ENCODE data around the gene GLB1L2.

Gene GLB1L2

GRCh38 chr11:134355136-134355535 is 23.3 kb downstream of the GLB1L2 start:
- H3K9me3 ChIP-seq (ENCODE audit: control insufficient read depth, low read length): no peaks in the 10 kb centered on the region

DNA sequence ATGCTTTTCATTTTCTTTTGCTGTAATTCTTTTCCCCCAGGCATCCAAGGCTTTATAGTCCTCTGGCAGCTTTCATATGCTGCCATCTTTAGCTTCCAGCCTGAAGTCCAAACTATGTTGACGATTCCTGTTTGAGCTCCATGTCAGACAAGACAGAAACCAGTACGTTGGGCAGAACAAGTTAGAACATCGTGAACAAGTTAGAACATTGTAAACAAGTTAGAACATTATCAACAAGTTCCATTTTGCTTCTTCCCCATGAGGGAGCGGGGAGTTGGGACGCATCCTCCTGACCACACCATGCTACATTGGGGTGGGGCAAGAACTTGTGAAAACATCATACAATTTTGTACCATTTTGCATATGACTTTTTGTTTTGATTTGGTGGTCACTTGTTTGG is 23.9 kb downstream of the GLB1L2 start:
- no peaks in the 10 kb centered on the region for H3K9me3 ChIP-seq (ENCODE audit: control insufficient read depth, low read length)
- H3K4me1 ChIP-seq (ENCODE audit: control insufficient read depth, insufficient read depth, low read length): no peaks in the 10 kb centered on the region
- no peaks in the 10 kb centered on the region for H3K27me3 ChIP-seq (ENCODE audit: control insufficient read depth, insufficient read depth, low read length)

More at GRCh38 chr11:134355136-134355535, 23.3 kb downstream of the GLB1L2 start:
- H3K27me3 ChIP-seq (ENCODE audit: control insufficient read depth, insufficient read depth, low read length): no peaks in the 10 kb centered on the region
- H3K36me3 ChIP-seq (ENCODE audit: control insufficient read depth, insufficient read depth, low read length): no peaks in the 10 kb centered on the region
- no peaks in the 10 kb centered on the region for H3K4me1 ChIP-seq (ENCODE audit: control insufficient read depth, insufficient read depth, low read length)
- H3K4me3 ChIP-seq (ENCODE audit: low read length): no peak overlapping the region
- H3K9ac ChIP-seq (ENCODE audit: low read length): no peak overlapping the region

GRCh38 chr11:134356656-134357544 is 25.1 kb downstream of the GLB1L2 start:
- H3K4me3 ChIP-seq (ENCODE audit: low read length): no peak overlapping the region
- no peak overlapping the region for H3K9ac ChIP-seq (ENCODE audit: low read length)
- H3K27me3 ChIP-seq (ENCODE audit: control insufficient read depth, insufficient read depth, low read length): no peaks in the 10 kb centered on the region
- no peaks in the 10 kb centered on the region for H3K36me3 ChIP-seq (ENCODE audit: control insufficient read depth, insufficient read depth, low read length)
- no peaks in the 10 kb centered on the region for H3K4me1 ChIP-seq (ENCODE audit: control insufficient read depth, insufficient read depth, low read length)
- no peaks in the 10 kb centered on the region for H3K9me3 ChIP-seq (ENCODE audit: control insufficient read depth, low read length)

More for the DNA sequence above, 23.9 kb downstream of the GLB1L2 start:
- Histone ChIP-seq H3K4me3 (ENCODE audit: low read length) (no peak overlapping the region), H3K9ac (ENCODE audit: low read length) (no peak overlapping the region), H3K36me3 (ENCODE audit: control insufficient read depth, insufficient read depth, low read length) (no peaks in the 10 kb centered on the region)

- Histone ChIP-seq H3K36me3 (ENCODE audit: control insufficient read depth, insufficient read depth, low read length) (no peaks in the 10 kb centered on the region), H3K9me3 (ENCODE audit: control insufficient read depth, low read length) (no peaks in the 10 kb centered on the region), H3K4me1 (ENCODE audit: control insufficient read depth, insufficient read depth, low read length) (no peaks in the 10 kb centered on the region), H3K27me3 (ENCODE audit: control insufficient read depth, insufficient read depth, low read length) (no peaks in the 10 kb centered on the region), H3K4me3 (ENCODE audit: low read length) (no peak overlapping the region), H3K9ac (ENCODE audit: low read length) (no peak overlapping the region)
These were observed 25.7 kb downstream of the GLB1L2 start for GRCh38 chr11:134357545-134357839.

- Histone ChIP-seq H3K36me3 (ENCODE audit: control insufficient read depth, insufficient read depth, low read length) (no peaks in the 10 kb centered on the region), H3K9me3 (ENCODE audit: control insufficient read depth, low read length) (no peaks in the 10 kb centered on the region), H3K4me3 (ENCODE audit: low read length) (no peak overlapping the region), H3K27me3 (ENCODE audit: control insufficient read depth, insufficient read depth, low read length) (no peaks in the 10 kb centered on the region), H3K4me1 (ENCODE audit: control insufficient read depth, insufficient read depth, low read length) (no peaks in the 10 kb centered on the region), H3K9ac (ENCODE audit: low read length) (no peak overlapping the region)
These were observed 26.5 kb downstream of the GLB1L2 start for GRCh38 chr11:134358165-134358855.

DNA sequence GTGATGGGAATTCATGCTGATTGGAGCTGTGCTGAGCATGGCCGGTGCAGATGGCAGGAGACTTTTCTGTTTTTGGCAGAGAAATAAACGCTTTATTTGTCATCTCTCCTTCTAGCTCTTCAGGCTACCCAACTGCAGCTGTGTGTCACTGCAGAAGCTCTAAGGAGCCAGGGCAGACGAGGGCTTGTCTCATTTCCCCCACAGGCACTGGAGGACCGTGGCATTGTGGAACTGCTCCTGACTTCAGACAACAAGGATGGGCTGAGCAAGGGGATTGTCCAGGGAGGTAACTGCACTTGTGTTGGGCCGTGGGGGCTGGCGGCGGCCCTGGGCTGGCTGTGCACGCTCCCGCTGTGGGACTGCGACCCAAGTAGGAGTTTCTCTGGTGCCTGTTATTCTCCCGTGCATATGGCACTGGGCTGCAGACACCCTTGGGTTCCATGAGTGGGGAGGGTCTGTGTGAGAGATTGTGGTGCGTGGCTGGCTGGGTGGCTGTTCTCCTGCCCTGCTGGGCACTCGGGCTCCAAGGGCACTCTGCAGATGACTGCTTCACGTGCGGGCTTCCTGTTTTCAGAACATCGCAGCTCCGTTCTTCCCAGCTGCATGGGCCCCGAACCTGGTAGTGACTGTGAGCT is 27.2 kb downstream of the GLB1L2 start:
- Histone ChIP-seq H3K36me3 (ENCODE audit: control insufficient read depth, insufficient read depth, low read length) (no peaks in the 10 kb centered on the region), H3K9ac (ENCODE audit: low read length) (no peak overlapping the region), H3K4me3 (ENCODE audit: low read length) (no peak overlapping the region), H3K4me1 (ENCODE audit: control insufficient read depth, insufficient read depth, low read length) (no peaks in the 10 kb centered on the region), H3K9me3 (ENCODE audit: control insufficient read depth, low read length) (no peaks in the 10 kb centered on the region), H3K27me3 (ENCODE audit: control insufficient read depth, insufficient read depth, low read length) (no peaks in the 10 kb centered on the region)

- H3K27me3 ChIP-seq (ENCODE audit: control insufficient read depth, insufficient read depth, low read length): no peaks in the 10 kb centered on the region
- no peaks in the 10 kb centered on the region for H3K36me3 ChIP-seq (ENCODE audit: control insufficient read depth, insufficient read depth, low read length)
- H3K9ac ChIP-seq (ENCODE audit: low read length): no peak overlapping the region
- no peaks in the 10 kb centered on the region for H3K9me3 ChIP-seq (ENCODE audit: control insufficient read depth, low read length)
- no peaks in the 10 kb centered on the region for H3K4me1 ChIP-seq (ENCODE audit: control insufficient read depth, insufficient read depth, low read length)
- H3K4me3 ChIP-seq (ENCODE audit: low read length): no peak overlapping the region
These were observed 27.9 kb downstream of the GLB1L2 start for GRCh38 chr11:134359646-134360045.

DNA sequence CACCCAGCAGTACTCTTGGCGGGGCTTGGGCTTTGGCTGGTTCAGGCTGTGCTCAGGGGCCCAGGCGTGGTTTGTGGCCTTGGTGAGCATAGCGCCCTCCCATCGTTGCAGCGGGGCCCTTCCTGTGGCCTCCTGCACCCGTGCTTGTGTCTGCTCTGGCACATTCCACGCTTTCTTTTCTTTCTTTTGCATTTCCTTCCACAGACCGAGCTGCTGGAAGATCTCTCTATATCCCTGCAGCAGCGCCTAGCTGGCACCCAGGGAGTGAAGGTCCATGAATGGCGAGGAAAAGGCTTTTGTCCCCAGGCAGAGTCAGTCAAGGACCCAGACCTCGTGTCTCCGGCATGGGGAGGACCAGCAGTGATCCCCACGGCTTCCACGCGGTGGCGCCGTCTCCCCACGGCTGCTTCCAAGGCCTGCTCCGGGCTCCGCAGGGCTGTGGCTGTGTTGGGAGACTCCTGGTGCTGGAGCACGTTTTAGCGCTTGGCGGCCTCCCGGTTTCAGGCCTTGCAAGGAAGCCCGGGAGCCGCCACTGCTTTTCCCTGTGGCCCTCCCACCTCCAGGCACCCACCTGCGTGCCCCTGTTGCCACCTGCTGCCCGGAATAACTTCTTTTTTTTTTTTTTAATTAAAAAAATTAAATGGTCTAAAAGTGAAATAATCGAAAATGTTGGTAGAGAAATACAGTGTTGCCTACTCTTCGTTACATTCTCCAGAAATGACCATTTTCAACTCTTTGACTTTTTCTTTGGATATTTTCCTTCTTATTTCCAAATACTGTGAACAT is 28.5 kb downstream of the GLB1L2 start:
- no peaks in the 10 kb centered on the region for H3K36me3 ChIP-seq (ENCODE audit: control insufficient read depth, insufficient read depth, low read length)
- no peak overlapping the region for H3K9ac ChIP-seq (ENCODE audit: low read length)
- no peaks in the 10 kb centered on the region for H3K27me3 ChIP-seq (ENCODE audit: control insufficient read depth, insufficient read depth, low read length)
- no peaks in the 10 kb centered on the region for H3K4me1 ChIP-seq (ENCODE audit: control insufficient read depth, insufficient read depth, low read length)
- no peaks in the 10 kb centered on the region for H3K9me3 ChIP-seq (ENCODE audit: control insufficient read depth, low read length)
- no peak overlapping the region for H3K4me3 ChIP-seq (ENCODE audit: low read length)

GRCh38 chr11:134361661-134362060 is 29.9 kb downstream of the GLB1L2 start:
- Histone ChIP-seq H3K4me3 (ENCODE audit: low read length) (no peak overlapping the region), H3K9me3 (ENCODE audit: control insufficient read depth, low read length) (no peaks in the 10 kb centered on the region), H3K9ac (ENCODE audit: low read length) (no peak overlapping the region), H3K36me3 (ENCODE audit: control insufficient read depth, insufficient read depth, low read length) (no peaks in the 10 kb centered on the region), H3K27me3 (ENCODE audit: control insufficient read depth, insufficient read depth, low read length) (no peaks in the 10 kb centered on the region), H3K4me1 (ENCODE audit: control insufficient read depth, insufficient read depth, low read length) (no peaks in the 10 kb centered on the region)

DNA sequence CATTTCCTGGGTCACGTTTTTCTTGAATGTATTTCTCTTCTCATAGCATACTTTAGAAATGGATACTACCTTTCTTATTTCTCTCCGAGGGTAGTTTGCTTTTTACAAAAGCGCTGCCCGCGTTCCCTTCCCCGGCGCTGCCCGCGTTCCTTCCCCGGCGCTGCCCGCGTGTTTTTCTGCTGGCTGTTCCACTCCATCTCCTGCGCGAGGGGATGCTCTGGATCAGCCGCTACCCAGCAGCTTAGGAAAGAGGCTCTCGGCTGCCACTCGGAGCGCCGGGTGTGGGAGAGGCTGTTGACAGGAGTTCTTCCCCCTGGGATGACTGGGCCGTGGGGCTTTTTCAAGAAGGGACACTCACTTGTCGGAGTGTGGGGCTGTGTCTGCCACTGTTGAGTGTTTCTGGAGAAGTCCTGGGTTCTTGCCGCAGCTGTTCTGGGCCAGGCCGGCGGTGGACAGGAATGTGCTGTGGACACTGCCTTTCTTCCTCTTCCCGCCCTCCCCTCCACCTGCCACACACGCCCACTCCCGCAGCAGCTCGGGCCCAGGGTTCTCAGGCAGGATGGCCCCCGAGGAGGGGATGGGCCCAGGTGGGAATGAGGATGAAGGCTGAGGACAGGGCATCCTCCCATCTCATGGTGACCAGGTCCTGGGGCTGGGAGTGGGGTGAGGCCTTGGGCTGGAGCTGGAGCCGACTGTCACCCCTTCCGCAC is 30.6 kb downstream of the GLB1L2 start:
- Histone ChIP-seq H3K36me3 (ENCODE audit: control insufficient read depth, insufficient read depth, low read length) (no peaks in the 10 kb centered on the region), H3K9me3 (ENCODE audit: control insufficient read depth, low read length) (no peaks in the 10 kb centered on the region), H3K4me1 (ENCODE audit: control insufficient read depth, insufficient read depth, low read length) (no peaks in the 10 kb centered on the region), H3K27me3 (ENCODE audit: control insufficient read depth, insufficient read depth, low read length) (no peaks in the 10 kb centered on the region), H3K4me3 (ENCODE audit: low read length) (no peak overlapping the region), H3K9ac (ENCODE audit: low read length) (no peak overlapping the region)

DNA sequence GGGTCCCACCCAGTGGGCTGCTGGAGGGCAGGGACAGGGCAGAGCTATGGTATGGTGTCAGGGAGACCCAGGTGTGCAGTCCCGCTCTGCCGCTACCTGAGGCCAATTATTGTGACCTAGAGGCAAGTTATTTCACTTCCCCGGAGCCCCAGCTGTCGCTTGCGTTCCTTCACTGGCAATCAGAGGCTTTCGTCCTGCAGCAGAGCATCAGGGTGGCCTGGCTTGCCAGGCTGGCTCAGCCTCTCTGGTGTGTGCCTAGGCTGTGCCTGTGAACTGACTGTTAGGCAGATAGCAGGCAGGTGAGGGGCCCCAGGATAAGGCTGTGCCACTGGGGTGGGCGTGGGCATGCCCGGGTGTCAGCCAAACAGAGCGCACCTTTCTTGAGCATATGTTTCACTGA is 31.4 kb downstream of the GLB1L2 start:
- no peaks in the 10 kb centered on the region for H3K4me1 ChIP-seq (ENCODE audit: control insufficient read depth, insufficient read depth, low read length)

More for the DNA sequence above, 31.4 kb downstream of the GLB1L2 start:
- Histone ChIP-seq H3K36me3 (ENCODE audit: control insufficient read depth, insufficient read depth, low read length) (no peaks in the 10 kb centered on the region), H3K9ac (ENCODE audit: low read length) (no peak overlapping the region), H3K27me3 (ENCODE audit: control insufficient read depth, insufficient read depth, low read length) (no peaks in the 10 kb centered on the region), H3K4me3 (ENCODE audit: low read length) (no peak overlapping the region), H3K9me3 (ENCODE audit: control insufficient read depth, low read length) (no peaks in the 10 kb centered on the region)

Measured in mucosa of stomach (tissue), 1 donor.